Right lobe of liver (tissue), 4 donors: ENCODE data around the gene R3HDM4.

ENCODE experiments used
- POLR2A ChIP-seq: fragments of 450-650 bp; IDR thresholded peaks from one replicate; pipeline ENCODE4 v1.6.1; 2017; ENCODE audit warnings: antibody characterized with exemption, mild to moderate bottlenecking
- TF ChIP-seq, protein P1 (sequence below), 4 donors: fragments of 200-600 bp in 3 of 4; fragments of 450-650 bp in 1 of 4; IDR thresholded peaks; one replicate each; pipeline versions ENCODE4 v1.5.1 to v1.8.0; 2016 to 2022; ENCODE audit warnings: antibody characterized with exemption in 4 of 4, mild to moderate bottlenecking in 2 of 4
- donor health status: DM: no; HTN: no; CAD: no.
- donor health status: DM: no; HTN: no; CAD: no.
- donor health status: DM: no; HTN: yes; CAD: no.

DNA sequence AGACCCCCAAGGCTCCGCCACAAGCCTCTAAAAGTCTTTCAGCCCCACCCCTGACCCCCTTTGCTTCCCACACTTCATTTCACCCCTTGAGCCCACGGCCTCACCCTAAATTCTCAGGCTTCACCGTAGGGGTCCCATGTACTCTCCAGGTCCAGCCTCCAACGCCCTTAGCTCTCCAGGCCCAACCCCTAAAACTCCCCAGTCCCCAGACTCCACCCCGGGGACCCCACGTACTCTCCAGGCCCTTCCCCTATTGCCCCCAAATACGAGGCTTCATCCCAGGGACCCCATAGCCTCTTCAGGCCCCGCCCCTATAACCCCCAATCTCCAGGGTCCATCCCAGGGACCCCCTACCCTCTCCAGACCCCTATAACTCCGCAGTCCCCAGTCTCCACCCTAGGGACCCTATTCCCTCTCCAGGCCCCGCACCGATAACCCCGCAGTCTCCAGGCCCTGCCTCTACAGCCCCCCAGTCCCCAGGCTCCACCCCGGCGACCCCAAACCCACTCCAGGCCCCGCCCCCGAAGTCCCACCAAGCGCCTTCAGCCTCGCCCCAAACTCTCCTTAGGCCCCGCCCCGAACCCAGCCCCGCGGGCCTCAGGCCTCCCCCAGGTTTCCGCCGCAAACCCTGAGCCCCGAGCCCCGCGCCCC, 20.7 kb downstream of the R3HDM4 start:
- TF ChIP-seq POLR2A = no peak
- TF ChIP-seq, protein P1, sequence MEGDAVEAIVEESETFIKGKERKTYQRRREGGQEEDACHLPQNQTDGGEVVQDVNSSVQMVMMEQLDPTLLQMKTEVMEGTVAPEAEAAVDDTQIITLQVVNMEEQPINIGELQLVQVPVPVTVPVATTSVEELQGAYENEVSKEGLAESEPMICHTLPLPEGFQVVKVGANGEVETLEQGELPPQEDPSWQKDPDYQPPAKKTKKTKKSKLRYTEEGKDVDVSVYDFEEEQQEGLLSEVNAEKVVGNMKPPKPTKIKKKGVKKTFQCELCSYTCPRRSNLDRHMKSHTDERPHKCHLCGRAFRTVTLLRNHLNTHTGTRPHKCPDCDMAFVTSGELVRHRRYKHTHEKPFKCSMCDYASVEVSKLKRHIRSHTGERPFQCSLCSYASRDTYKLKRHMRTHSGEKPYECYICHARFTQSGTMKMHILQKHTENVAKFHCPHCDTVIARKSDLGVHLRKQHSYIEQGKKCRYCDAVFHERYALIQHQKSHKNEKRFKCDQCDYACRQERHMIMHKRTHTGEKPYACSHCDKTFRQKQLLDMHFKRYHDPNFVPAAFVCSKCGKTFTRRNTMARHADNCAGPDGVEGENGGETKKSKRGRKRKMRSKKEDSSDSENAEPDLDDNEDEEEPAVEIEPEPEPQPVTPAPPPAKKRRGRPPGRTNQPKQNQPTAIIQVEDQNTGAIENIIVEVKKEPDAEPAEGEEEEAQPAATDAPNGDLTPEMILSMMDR (IDR thresholded peaks at IDR 0.05) = no peak
